Kidney (tissue), 22 donors: ENCODE measurements around the gene MMAB. TPM values are rescaled to one million over a fixed set of nuclear protein-coding genes. Genes with fewer than 3 reads are reported as not detected.

ENCODE experiments used
- DNase-seq, 5 donors: peaks; one replicate each; pipeline ENCODE4 v3.0.0-alpha.2; 2013 to 2020
- FAIRE-seq: peaks from 2 replicates; lab custom pipeline; 2012; peaks lifted over from hg19 to GRCh38; lab: Jason Lieb, UNC
- H3K27ac ChIP-seq, 2 donors: one replicate each; pipeline ENCODE4 v1.7.0; 2013; ENCODE audit warnings: low read depth in 2 of 2, low read length in 2 of 2, inconsistent platforms in 1 of 2
- H3K27me3 ChIP-seq: one replicate; pipeline ENCODE4 v1.7.1; 2013; ENCODE audit warnings: low read length, inconsistent platforms; ENCODE audit not compliant: control insufficient read depth, insufficient read depth
- H3K36me3 ChIP-seq, 3 donors: one replicate each; pipeline versions ENCODE4 v1.7.0 to v1.7.1; 2013; ENCODE audit warnings: low read length in 3 of 3, control low read depth in 1 of 3, inconsistent platforms in 1 of 3; ENCODE audit not compliant: insufficient read depth in 3 of 3, control insufficient read depth in 2 of 3
- H3K4me1 ChIP-seq, 3 donors: one replicate each; pipeline versions ENCODE4 v1.7.0 to v1.7.1; 2013; ENCODE audit warnings: low read length in 3 of 3, inconsistent platforms in 1 of 3, low read depth in 1 of 3; ENCODE audit not compliant: control insufficient read depth in 2 of 3, insufficient read depth in 2 of 3
- H3K4me3 ChIP-seq, 3 donors: one replicate each; pipeline versions ENCODE4 v1.7.0 to v1.8.1; 2013; ENCODE audit warnings: low read length in 3 of 3, control low read depth in 1 of 3, inconsistent platforms in 1 of 3
- H3K9ac ChIP-seq, 3 donors: one replicate each; pipeline versions ENCODE4 v1.7.0 to v1.7.1; 2013; ENCODE audit warnings: low read length in 3 of 3, control low read depth in 1 of 3, inconsistent platforms in 1 of 3
- H3K9me3 ChIP-seq, 3 donors: one replicate each; pipeline versions ENCODE4 v1.7.0 to v1.7.1; 2013; ENCODE audit warnings: low read length in 3 of 3, control low read depth in 1 of 3, inconsistent platforms in 1 of 3; ENCODE audit not compliant: control insufficient read depth in 2 of 3, insufficient read depth in 1 of 3
- CTCF ChIP-seq: IDR thresholded peaks from 3 replicates; pipeline ENCODE4 v1.5.1; 2012; ENCODE audit warnings: mild to moderate bottlenecking, moderate library complexity, borderline replicate concordance; ENCODE audit not compliant: insufficient read depth; ENCODE audit errors: extremely low read depth
- intact Hi-C: fragments of 100-400 bp; cut with DNase I; formaldehyde crosslinking; loops from one replicate; pipeline ENCODE4 v1.11.1; 2022
- long read RNA-seq, 10 donors: library from polyadenylated mRNA in 1 of 10; unstranded in 1 of 10; transcript quantifications; one replicate each; pipeline ENCODE4 v2.0.0 and lab custom pipeline, GENCODE V29; 2021 to 2026
- polyA plus RNA-seq: library from polyadenylated mRNA; stranded (reverse); fragments of 350-450 nt; fragmentation: Illumina TruSeq; extraction: RNeasy Lipid Tissue Mini Kit (QIAGEN cat#74804); gene quantifications from one replicate; pipeline ENCODE4 v1.2.3, GENCODE V29; 2014; ENCODE audit warnings: low read depth, low replicate concordance; ENCODE audit not compliant: insufficient read depth
- total RNA-seq: library from RNA; stranded (reverse); fragmentation: NEBNext Ultra II Directional; extraction: Animal tissue kit (Norgen Biotek cat#: 25700); gene quantifications from one replicate; pipeline ENCODE4 v1.2.1, GENCODE V29; 2021
- donor health status: control.
- donor health status: control.
- donor health status: control.
- donor health status: control.
- donor health status: control.
- donor health status: DM: yes; HTN: yes; CAD: no.
- donor health status: Normal renal cell carcinoma (clear cell type).

The MMAB gene
- total RNA-seq (42.9 TPM), polyA plus RNA-seq (96.3 TPM)
- long read RNA-seq, donor 1, full-length matches to known transcripts, result 10 of 31 reads
- long read RNA-seq, donor 1, partial matches to known transcripts, result 13 of 31 reads
- long read RNA-seq, donor 1, other reads (novel, unspliced or antisense), result 8 of 31 reads
- long read RNA-seq, donor 2, full-length matches to known transcripts, result 16 of 16 reads
- long read RNA-seq, donor 2, partial matches to known transcripts, result 0 of 16 reads
- long read RNA-seq, donor 2, other reads (novel, unspliced or antisense), result 0 of 16 reads
- long read RNA-seq, donor 3, full-length matches to known transcripts, result 14 of 14 reads
- long read RNA-seq, donor 3, partial matches to known transcripts, result 0 of 14 reads
- long read RNA-seq, donor 3, other reads (novel, unspliced or antisense), result 0 of 14 reads
- long read RNA-seq, donor 4, full-length matches to known transcripts, result 7 of 28 reads
- long read RNA-seq, donor 4, partial matches to known transcripts, result 14 of 28 reads
- long read RNA-seq, donor 4, other reads (novel, unspliced or antisense), result 7 of 28 reads
- long read RNA-seq, donor 5, full-length matches to known transcripts, result 1 of 1 reads
- long read RNA-seq, donor 5, partial matches to known transcripts, result 0 of 1 reads
- long read RNA-seq, donor 5, other reads (novel, unspliced or antisense), result 0 of 1 reads
- long read RNA-seq, donor 6, full-length matches to known transcripts, result 24 of 24 reads
- long read RNA-seq, donor 6, partial matches to known transcripts, result 0 of 24 reads
- long read RNA-seq, donor 6, other reads (novel, unspliced or antisense), result 0 of 24 reads
- long read RNA-seq, donor 7, full-length matches to known transcripts, result 15 of 26 reads
- long read RNA-seq, donor 7, partial matches to known transcripts, result 4 of 26 reads
- long read RNA-seq, donor 7, other reads (novel, unspliced or antisense), result 7 of 26 reads
- long read RNA-seq, donor 8, full-length matches to known transcripts, result 14 of 14 reads
- long read RNA-seq, donor 8, partial matches to known transcripts, result 0 of 14 reads
- long read RNA-seq, donor 8, other reads (novel, unspliced or antisense), result 0 of 14 reads
- long read RNA-seq, donor 9, full-length matches to known transcripts, result 7 of 7 reads
- long read RNA-seq, donor 9, partial matches to known transcripts, result 0 of 7 reads
- long read RNA-seq, donor 9, other reads (novel, unspliced or antisense), result 0 of 7 reads
- long read RNA-seq, donor 10, full-length matches to known transcripts, result 12 of 33 reads
- long read RNA-seq, donor 10, partial matches to known transcripts, result 13 of 33 reads
- long read RNA-seq, donor 10, other reads (novel, unspliced or antisense), result 8 of 33 reads

GRCh38 chr12:109573029-109573913 is at the start of gene MMAB, which contains the start of gene MVK:
TSS of gene MMAB (minus strand) at chr12:109573504. CDS start at chr12:109573480, 24 bp downstream.
TSS of gene MVK (plus strand) at chr12:109573794. CDS start at chr12:109574823, 1,029 bp downstream.
- Histone ChIP-seq H3K27ac (peak within 1 kb of the TSS; percentile 92), H3K9ac (peak within 1 kb of the TSS; percentile 74 to 89 (median 82)), H3K9me3 (no peaks in the 10 kb centered on the region), H3K27me3 (no peaks in the 10 kb centered on the region), H3K4me1 (peaks cover 3 to 17% (median 13%) of the 10 kb centered on the region in 3 donors), H3K36me3 (peaks cover 0 to 16% (median 11%) of the 10 kb centered on the region in 3 donors), H3K4me3 (peak within 1 kb of the TSS; percentile 88 to 97 (median 97))
- intact Hi-C loops, result no loop called here
- TF ChIP-seq CTCF, result no peak
- FAIRE-seq (peak; percentile 89), DNase-seq (peak; percentile 99 to 100 (median 100))

- no peak overlapping the region for H3K27ac ChIP-seq
- H3K9me3 ChIP-seq, result no peaks in the 10 kb centered on the region
- FAIRE-seq, result no peak
- H3K9ac ChIP-seq, result no peak overlapping the region
- peak in 4 of 5 donors; percentile 23 to 52 (median 40) for DNase-seq
- intact Hi-C loops, result no loop called here
- H3K4me1 ChIP-seq, result no peaks in the 10 kb centered on the region
- no peaks in the 10 kb centered on the region for H3K27me3 ChIP-seq
- H3K36me3 ChIP-seq, result no peaks in the 10 kb centered on the region
- no peak for TF ChIP-seq CTCF
- no peak overlapping the region for H3K4me3 ChIP-seq
These were observed 48.6 kb upstream of the MMAB start for GRCh38 chr12:109621901-109622364.

- DNase-seq (peak in 1 of 5 donors; percentile 61), FAIRE-seq (no peak)
- Histone ChIP-seq H3K9ac (no peak overlapping the region), H3K36me3 (no peaks in the 10 kb centered on the region), H3K27ac (no peak overlapping the region), H3K9me3 (no peaks in the 10 kb centered on the region), H3K27me3 (no peaks in the 10 kb centered on the region), H3K4me1 (no peaks in the 10 kb centered on the region), H3K4me3 (no peak overlapping the region)
- no peak for TF ChIP-seq CTCF
- intact Hi-C loops, result no loop called here
These were observed 47.9 kb upstream of the MMAB start for GRCh38 chr12:109621211-109621694.
